SW 1271 (cell line): ENCODE data around the gene DUSP1.

Source experiments
- DNase-seq, 2 experiments: peaks; one replicate each; lab custom pipeline; 2025; lab: John Stamatoyannopoulos, UW

Gene DUSP1

DNA sequence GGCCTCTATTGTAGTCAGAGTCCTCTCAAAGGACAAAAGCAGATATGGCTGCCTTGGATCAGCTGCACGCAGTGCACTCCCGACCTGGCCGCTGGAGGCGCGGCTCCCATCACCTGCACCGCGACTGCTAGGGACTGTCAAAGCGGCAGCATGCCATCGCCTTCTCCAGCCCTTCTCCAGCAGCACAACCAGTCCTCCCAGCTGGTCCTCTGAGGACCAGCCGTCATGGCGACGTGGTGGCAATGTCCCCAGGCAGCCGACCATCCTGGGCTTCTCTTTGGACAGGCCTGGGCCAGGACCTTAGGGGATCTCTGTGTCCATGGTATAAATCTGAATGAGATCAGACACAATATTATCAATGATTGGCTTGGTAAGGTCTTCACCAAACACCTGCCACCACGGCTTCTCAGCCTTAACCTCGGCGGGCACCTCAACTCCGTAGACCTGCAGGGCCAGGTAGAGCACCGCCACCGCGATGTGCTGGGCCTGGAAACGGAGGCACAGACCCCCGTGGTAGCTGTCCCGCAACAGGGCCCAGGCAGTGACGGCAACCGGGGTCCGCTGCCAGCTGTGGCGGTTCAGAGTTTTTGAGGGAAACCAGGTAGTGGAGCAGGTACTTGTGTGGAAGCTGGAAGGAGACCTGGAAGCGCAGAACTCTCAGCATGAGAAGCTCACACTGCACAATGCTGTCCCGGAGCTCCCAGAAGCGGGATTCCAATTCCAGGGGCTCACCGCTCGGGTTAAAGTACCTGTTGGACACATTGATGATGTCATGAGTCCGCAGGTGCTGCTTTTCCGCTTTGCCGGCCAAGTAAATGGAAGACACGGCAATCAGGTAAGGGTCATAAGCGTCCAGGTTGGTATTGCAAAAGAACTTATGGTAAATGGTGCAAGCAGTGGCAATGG is 8.5 kb downstream of the DUSP1 start:
- DNase-seq, result no peak

DNA sequence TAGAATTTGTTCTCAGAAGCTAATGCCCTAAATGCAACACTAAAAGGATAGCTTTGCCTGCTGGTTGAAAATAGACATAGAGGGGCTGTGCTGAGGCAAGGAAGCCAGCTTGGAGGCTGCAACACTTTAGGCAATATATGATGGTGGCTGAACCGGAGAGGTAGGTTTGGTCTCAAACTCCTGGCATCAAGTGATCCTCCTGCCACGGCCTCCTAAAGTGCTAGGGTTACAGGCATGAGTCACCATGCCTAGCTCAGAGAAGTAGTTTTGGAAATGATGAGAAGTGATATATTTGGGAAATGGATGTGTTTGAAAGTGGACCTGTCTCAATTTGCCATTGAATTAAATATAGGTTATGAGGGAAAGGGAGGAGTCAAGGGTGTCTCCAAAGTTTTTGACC is 10.0 kb downstream of the DUSP1 start:
- no peak for DNase-seq

DNA sequence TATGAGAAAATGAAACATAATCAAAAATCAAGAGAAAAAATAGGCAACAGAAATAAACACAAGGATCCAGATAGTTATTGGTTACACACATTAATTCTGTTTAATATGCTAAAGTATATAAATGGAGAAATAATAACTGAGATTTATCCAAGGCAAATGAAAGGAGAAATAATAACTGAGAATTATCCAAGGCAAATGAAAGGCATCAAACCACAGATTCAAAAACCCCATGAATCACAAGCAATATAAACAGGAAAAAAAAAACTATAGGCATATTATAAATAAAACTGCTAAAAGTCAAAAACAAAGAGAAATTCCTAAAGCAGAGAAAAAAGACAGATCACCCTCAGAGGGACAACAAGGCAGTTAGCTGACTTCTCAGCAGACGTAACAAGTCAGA is 10.9 kb downstream of the DUSP1 start:
- DNase-seq, result no peak

DNA sequence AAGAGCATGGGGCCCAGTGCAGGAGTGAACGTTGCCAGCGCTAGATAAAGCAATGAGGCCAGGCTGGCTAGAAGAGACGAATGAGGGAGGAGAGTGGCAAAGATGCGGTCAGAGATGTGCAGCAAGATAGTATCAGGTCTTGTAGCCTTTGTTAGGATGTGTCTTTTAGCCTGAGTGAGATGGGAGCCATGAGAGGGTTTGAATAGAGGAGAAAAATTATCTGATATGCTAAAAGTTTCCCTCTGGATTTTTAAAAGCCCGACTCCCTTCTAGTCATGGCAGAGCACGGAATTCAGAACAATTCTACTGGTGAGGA is 12.2 kb downstream of the DUSP1 start:
- no peak for DNase-seq

DNA sequence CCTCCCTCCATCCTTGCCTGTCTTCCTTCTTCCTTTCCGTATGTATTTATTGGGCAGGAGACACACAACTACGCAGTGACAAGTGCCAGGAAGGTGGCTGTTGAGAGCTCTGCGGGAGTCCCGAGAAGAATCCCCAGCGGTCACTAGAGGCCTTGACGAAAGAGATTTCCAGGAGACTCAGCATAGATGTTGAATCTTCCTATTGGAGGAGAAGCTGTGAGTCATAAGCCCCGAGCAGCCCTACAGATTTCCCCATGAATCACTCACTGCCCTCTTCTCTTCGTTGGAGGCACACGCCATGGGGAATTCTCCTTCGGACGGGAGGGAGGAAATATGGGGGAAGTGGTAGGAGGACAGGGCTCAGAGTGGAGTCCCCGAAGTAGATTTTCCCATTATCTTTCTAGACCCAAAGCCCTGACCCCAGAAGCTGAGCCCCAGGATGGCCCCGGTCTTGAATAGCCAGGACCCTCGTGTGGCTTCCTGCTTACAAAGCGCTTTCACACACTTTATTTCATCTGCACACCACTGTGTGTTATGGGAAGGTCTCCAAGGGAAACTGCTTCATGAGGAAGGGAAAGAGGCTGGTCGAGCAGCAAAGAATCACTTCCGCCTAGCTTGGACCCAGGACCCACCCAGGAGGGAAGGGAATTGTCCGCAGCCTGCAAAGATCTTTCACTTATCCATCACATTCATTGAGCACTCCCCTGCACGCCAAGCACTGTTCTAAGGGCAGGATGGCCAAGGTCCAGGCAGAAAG is 12.7 kb downstream of the DUSP1 start:
- peak; percentile 66 to 88 for DNase-seq

DNA sequence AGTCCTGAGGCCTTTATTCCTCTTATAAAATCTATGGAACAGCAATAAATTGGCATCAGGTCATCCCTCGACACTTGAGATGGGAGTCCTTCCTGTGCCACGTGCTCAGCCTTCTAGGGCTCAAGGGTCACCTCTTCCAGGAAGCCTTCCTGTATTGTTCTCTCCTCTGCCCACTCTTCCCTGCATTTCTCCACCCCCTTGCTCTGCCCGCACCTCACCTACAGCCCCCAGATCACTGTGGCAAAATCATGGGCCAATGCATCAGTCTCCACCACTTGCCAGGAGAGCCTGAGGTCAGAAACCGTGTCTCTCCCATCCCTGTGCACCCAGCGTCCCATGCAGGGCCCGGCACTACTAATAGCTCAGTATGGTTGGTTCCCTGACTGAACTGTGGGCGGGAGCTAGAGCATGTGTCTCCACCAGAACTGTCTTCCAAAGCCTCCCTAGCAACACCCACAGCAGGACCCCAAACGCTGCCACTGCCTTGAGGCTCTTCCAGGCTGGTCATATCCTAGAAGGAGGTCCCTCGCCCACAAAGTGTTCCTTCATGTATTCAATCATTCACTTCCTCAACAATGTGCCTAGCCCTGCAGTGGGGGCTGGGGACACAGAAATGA is 13.5 kb downstream of the DUSP1 start:
- DNase-seq, result peak in 1 of 2 experiments; percentile 32

DNA sequence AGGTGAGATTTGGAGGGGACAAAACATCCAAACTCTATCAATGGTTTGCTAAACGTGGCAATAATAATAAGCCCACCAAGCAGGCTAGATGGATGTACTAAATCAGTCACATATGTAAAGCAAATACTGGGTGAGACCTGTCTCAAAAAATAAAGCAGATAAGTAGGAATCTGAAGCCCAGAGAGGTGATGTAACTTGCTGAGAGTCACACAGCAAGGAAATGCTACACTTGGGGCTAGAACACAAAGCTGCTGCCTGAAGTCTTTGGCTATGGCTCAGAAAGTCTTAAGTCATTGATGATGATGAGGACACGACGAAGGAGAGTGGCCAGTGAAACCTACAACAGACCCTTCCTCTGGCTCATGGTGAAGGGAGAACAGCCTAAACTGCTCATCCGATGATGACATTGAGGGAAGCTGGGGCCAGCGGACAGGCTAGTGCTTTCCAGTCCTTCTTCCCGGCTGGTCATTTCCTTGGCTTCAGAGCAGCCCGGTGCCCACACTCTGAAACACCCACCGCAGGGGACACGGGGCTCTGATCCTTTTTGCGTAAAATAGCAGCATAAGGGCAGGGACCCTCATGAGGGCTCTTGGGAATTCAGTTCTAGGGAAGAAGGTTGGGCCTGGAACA is 14.1 kb downstream of the DUSP1 start:
- no peak for DNase-seq

DNA sequence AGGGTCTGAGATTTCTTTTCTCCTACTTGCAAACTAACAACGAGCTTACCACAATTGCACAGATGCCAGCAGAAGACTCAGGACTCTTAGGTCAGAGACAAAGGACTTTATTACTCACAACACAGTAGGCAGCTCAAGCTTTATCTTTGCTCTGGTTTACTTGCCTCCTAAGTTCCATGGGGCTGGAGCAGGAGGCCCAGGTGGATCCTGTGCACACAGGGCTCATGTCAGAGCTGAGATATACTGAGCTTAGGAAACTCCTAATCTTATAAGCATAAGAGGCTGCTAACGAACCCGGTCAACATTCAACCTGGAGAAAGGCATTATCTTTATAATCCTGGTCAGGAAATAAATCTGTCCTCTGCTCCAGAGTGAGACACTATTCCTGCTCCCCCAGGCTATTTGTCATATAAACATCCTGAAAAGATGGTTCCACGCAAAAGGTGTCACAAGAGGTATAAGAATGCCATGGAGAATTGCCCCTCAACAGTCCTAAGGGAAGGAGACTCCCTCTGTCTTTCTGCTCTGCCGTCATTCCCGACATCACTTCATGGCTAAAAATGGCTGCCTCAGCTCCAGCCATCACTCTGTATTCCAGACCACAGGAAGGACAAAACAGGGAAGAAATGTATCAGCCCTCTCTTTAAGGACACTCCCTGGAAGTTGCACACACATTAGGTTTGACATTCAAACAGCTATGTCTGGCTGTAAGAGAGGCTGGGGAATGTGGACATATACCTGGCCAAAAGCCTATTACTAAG is 16.2 kb downstream of the DUSP1 start:
- no peak for DNase-seq

DNA sequence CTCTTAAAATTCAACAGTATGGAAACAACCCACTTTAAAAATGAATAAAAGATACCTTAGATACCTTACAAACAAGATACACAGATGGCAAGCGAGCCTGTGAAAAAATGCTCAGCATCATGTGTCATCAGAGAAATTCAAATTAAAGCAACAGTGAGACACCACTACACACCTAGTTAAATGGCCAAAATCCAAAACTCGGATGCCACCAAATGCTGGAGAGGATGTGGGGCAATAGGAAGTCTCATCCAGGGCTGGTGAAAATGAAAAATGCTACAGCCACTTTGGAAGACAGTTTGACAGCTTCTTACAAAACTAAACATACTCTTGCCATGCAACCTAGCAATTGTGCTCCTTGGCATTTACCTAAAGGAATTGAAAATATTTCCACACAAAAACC is 17.9 kb downstream of the DUSP1 start:
- no peak for DNase-seq

DNA sequence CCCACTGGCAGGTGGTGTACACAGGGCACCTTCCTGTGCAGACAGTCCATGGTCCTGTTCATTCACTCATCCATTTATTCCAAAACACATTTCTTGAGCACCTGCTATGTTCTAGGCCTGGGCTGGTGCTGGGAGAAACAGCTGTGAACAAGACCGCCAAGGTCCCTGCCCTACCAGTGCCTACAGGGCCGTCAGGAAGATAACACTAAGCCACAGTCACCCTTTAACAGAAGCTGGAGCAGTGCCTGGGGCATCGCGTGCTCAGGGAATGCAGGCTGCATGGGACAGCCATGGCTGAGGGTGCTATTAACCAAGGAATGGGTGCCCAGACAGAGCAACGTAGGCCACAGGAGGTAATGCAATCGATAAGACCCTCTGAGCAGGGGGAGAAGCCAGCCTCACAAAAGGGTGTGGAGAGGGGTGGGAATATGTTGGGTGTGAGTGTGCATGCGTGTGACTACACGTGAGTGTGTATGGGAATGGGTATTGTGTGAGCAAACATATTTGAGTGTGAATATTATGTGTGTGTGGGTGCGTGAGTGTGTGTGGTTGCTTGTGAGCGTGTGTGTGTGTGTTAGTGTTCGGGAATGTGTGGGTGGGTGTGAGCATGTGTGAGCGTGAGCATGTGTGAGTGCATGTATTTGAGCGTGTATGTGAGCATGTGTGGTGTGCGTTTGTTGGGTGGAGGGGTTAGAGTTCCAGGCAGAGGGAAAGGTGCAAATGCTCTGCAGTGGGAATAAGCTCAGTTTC is 19.1 kb downstream of the DUSP1 start:
- no peak for DNase-seq

DNA sequence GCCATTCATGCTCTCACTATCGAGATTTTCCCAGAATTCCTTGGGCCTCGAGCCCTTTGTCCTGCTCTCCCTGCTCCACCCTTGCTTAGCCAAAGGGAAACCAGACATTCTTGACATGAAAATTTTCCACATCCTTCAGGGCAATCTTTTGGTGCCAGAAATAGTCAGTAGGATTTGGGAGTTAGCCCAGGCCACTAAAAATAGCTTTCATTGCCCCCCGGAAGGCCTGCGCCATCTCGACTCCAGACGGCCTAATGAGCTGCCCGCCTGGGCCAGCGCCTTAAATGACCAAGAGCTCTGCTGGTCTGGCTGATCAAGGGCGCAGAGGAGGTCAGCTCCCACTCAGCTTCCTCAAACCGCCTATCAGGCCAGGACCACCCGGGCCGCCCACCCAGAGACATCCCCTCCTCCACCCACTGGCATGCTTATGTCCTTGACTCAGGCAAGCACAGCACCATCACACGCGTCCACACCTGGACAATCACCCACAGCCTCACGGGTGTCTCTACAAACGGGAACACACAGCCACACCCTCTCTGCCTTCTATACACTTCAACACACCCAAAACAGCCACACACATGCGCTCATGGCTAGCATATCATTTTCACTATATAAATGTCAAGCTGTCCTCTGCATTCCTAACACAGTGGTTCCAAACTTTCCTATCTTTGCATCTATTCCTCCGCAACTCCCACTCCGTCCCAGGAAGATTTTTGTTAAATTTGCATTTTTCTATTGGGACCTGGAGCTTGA is 20.9 kb downstream of the DUSP1 start:
- no peak for DNase-seq

DNA sequence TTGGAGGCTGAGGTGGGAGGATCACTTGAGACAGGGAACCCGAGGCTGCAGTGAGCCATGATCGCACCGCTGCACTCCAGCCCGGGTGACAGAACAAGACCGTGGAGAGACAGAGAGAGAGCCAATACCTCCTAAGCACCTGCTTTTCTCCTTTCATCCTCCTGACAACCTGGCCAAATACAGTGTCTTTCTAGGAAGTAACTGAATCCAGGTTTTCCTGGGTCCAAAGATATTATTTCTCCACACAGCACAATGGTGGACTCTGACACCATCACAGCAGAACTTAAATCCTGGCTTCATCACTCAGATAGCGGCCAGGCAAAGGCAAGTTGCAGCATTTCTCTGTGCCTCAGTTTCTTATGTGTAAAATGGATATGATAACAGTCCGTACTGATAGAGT is 21.9 kb downstream of the DUSP1 start:
- DNase-seq, result no peak

DNA sequence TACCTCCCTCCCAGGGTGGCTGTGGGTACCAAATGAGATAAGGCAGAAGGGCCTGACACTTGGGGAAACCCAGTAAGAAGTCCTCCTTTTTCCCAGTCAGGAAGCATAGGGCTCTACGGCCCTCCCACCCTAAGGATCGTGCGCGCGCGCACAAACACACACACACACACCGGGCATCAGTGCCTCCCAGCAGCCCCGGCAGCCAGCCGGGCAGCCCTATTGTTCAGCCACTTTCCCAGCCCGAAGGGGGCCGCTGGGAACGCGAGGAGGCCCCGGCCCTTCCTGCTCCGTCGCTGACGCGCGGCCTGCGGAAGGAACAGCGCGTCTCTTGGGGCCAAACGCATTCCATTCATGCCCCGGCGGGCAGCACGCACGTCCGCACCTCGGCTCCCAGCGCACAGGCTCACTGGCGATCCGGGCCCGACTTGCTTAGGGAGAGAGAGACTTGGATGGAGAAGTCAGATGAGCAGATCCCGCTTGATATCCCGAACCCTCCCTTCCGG is 22.6 kb downstream of the DUSP1 start:
- no peak for DNase-seq

DNA sequence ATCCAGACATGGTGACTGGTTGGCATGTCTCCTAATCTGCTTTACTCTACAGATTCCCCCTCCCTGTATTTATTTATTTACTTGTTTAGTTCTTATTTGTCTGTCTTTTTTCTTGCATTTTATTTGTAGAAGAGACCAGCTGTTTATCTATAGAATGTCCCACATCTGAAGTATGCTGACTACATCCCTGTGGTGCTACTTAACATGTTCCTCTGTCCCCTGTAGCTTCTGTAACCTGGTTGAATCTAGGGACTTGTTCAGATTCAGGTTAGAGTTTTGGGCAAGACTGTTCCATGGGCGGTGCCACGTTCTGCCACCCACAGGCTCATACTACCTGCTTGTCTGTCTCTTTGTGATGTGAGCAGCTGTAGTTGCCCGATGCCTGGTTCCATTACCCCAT is 23.5 kb downstream of the DUSP1 start:
- DNase-seq, result no peak

DNA sequence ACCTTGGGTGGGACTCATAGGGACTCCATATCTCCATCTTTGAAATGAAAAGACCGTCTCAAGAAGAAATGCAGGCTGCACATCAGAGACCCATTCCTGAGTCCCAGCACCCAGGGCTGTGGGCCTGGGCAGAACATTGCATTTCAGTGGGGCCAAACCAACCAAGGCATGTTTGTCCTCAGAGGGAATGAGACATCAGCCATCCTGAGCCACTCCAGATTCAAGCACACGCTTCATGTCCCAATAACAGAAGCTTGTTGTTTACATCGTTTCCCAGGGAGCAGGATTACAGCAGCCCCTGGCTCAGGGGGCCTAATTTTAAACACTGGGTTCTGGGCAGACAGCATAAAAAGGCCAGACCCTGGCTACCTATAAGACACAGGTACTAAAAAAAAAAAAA is 24.3 kb downstream of the DUSP1 start:
- no peak for DNase-seq

DNA sequence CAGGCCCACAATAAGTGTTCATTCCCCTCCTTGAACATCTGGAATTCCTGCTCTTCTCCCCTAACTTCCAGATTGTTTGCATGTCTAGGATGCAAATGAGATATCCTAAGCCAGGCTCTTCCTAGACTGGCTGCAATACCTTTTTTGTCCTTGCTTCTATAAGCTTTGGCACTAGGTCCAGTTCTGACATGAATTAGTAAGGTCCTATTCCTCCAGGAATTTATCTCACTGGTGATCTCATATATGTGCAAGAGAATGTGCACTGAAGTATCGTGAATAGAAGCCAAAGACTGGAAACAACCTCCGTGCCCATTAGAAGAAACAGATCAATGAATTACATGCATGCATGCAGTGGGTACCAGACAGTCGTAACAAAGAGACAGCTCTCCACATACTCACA is 25.2 kb downstream of the DUSP1 start:
- DNase-seq, result no peak

DNA sequence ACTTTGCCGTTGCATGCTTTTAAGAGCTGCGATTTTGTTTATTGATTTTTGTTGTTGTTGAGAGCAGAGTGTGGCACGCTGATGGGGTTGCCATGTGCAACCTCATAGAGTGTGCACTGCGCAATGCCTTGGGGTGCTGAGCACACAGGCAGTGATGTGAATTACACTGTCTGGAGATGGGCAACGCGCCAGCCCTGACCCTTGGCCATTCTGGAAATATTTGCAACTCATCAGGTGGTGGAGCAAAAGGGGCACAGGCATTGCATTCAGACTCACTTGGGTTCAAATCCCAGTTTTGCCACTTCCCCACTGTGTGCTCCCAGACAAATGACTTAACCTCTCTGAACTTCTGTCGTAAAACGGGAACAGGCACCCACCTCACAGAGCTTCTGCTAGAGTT is 25.6 kb downstream of the DUSP1 start:
- DNase-seq, result no peak

DNA sequence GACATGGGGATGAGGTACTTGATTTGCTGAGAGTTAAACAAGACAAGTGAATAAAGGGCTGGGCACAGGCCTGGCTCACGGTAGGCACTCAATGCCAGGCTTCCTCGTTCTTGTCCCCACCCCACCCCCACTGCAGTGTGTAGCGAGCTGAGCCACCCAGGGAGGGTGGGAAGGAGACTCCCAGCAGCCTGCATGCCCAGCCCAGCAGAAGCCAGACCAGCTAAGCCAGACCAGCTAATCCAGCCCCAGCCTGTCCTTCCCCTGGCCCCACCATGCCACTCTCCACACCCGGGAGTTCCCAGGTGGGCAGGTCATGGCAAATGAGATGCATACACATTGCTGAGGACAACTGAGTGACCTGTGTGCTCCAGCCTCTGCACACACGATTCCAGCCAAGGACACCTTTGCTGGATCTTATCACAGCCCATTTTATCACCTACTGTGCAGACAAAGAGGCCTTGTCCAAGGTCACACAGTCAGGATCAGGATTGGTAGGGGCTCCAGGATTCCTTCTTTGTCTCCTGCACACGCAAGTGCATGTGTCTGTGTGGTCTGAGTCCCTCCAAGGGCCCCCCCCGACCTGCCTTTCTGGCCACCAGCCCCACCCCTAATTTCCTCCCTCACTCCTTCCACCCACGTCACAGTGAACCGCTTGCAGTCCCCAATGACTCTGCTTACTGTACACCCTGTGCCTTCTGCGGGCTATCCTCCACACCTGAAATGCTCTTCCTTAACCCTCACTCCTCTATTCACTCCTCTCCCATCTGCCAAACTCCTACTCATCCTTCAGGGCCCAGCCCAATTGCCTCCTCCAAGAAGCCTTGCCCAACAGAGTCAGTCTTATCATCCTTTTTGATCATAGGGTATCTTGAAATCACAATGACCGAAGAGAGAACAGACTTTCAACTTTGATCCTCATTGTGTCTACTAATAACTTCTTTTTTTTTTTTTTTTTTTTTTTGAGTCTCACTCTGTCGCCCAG is 26.6 kb downstream of the DUSP1 start:
- DNase-seq, result no peak
